WTC11 (cell line): ENCODE results near the gene FMNL1. TPM values are rescaled to one million over a fixed set of nuclear protein-coding genes. Genes with fewer than 3 reads are reported as not detected.

Experiments used
- ATAC-seq: fragments of 200-7000 bp; cut with Tn5 transposase; 2 replicates; pipeline ENCODE4 v1.10.0; 2021; ENCODE audit warnings: mild to moderate bottlenecking, moderate library complexity
- CTCF ChIA-PET: fragments of 300-600 bp; sonication (Branson Sonifier 250); formaldehyde crosslinking; loops from one replicate; lab custom pipeline; 2021; ENCODE audit warnings: antibody characterized with exemption; lab: Charles Lee
- POLR2A ChIA-PET: fragments of 350-600 bp; sonication (Branson Sonifier 250); formaldehyde crosslinking; loops from one replicate; lab custom pipeline; 2021; ENCODE audit warnings: antibody characterized with exemption; lab: Charles Lee
- DNase-seq: peaks from one replicate; pipeline ENCODE4 v3.0.0; 2021; ENCODE audit warnings: low spot score
- H3K27ac Mint-ChIP-seq: 2 replicates; pipeline ENCODE4 v1.8.0; 2021; ENCODE audit warnings: mixed read lengths
- H3K27me3 Mint-ChIP-seq: 2 replicates; pipeline ENCODE4 v1.8.0; 2021; ENCODE audit warnings: low read depth, mild to moderate bottlenecking, moderate library complexity, mixed read lengths
- H3K36me3 Mint-ChIP-seq: 2 replicates; pipeline ENCODE4 v1.8.0; 2021; ENCODE audit warnings: mixed read lengths
- H3K4me1 Mint-ChIP-seq: 2 replicates; pipeline ENCODE4 v1.8.0; 2022; ENCODE audit warnings: mixed read lengths
- H3K4me3 Mint-ChIP-seq: 2 replicates; pipeline ENCODE4 v1.8.0; 2021; ENCODE audit warnings: mild to moderate bottlenecking, moderate library complexity, mixed read lengths
- H3K9me3 Mint-ChIP-seq: 2 replicates; pipeline ENCODE4 v1.8.0; 2021; ENCODE audit warnings: mixed read lengths
- ATF3 ChIP-seq: sonication (generic); formaldehyde crosslinking; conservative IDR thresholded peaks from 2 replicates; pipeline ENCODE4 v1.8.1; 2022; ENCODE audit warnings: mild to moderate bottlenecking, missing genetic modification reagents
- ATF6 ChIP-seq: sonication (generic); formaldehyde crosslinking; IDR thresholded peaks from 2 replicates; pipeline ENCODE4 v1.8.1; 2023; ENCODE audit warnings: mild to moderate bottlenecking, missing genetic modification reagents
- CREM ChIP-seq: sonication (generic); formaldehyde crosslinking; IDR thresholded peaks from 2 replicates; pipeline ENCODE4 v1.8.1; 2022; ENCODE audit warnings: mild to moderate bottlenecking, missing genetic modification reagents, moderate library complexity
- CTCF ChIP-seq: fragments of 200-600 bp; IDR thresholded peaks from 2 replicates; pipeline ENCODE4 v1.8.0; 2022; ENCODE audit warnings: antibody characterized with exemption
- FOXP4 ChIP-seq: sonication (generic); formaldehyde crosslinking; IDR thresholded peaks from 2 replicates; pipeline ENCODE4 v1.8.0; 2022; ENCODE audit warnings: mild to moderate bottlenecking, missing genetic modification reagents
- HMGA2 ChIP-seq: fragments of 250-450 bp; sonication (Bioruptor Pico); IDR thresholded peaks from 2 replicates; pipeline ENCODE4 v1.4.0; 2021; ENCODE audit warnings: mild to moderate bottlenecking, moderate library complexity
- HMGXB4 ChIP-seq: sonication (generic); formaldehyde crosslinking; IDR thresholded peaks from 2 replicates; pipeline ENCODE4 v1.8.1; 2023; ENCODE audit warnings: mild to moderate bottlenecking, moderate library complexity, missing genetic modification reagents
- JAZF1 ChIP-seq: fragments of 250-450 bp; sonication (Bioruptor Pico); IDR thresholded peaks from 2 replicates; pipeline ENCODE4 v1.9.0; 2021; ENCODE audit warnings: moderate library complexity, mild to moderate bottlenecking, inconsistent platforms
- NFE2L1 ChIP-seq: sonication (generic); formaldehyde crosslinking; IDR thresholded peaks from 2 replicates; pipeline ENCODE4 v1.8.1; 2023; ENCODE audit warnings: missing genetic modification reagents
- OVOL2 ChIP-seq: fragments of 250-450 bp; sonication (Bioruptor Pico); IDR thresholded peaks from 2 replicates; pipeline ENCODE4 v1.9.0; 2021; ENCODE audit warnings: mild to moderate bottlenecking, borderline replicate concordance
- SMAD4 ChIP-seq: sonication (generic); formaldehyde crosslinking; IDR thresholded peaks from 2 replicates; pipeline ENCODE4 v1.8.0; 2022; ENCODE audit warnings: mild to moderate bottlenecking, missing genetic modification reagents
- TEAD4 ChIP-seq: sonication (generic); formaldehyde crosslinking; IDR thresholded peaks from 2 replicates; pipeline ENCODE4 v1.8.0; 2022; ENCODE audit warnings: mild to moderate bottlenecking, missing genetic modification reagents
- USF1 ChIP-seq: sonication (generic); formaldehyde crosslinking; IDR thresholded peaks from 2 replicates; pipeline ENCODE4 v1.8.0; 2022; ENCODE audit warnings: mild to moderate bottlenecking, missing genetic modification reagents
- USF2 ChIP-seq: sonication (generic); formaldehyde crosslinking; IDR thresholded peaks from 2 replicates; pipeline ENCODE4 v1.8.1; 2023; ENCODE audit warnings: mild to moderate bottlenecking, missing genetic modification reagents, moderate library complexity
- ZBTB21 ChIP-seq: sonication (generic); formaldehyde crosslinking; IDR thresholded peaks from 2 replicates; pipeline ENCODE4 v1.8.1; 2023; ENCODE audit warnings: mild to moderate bottlenecking, missing genetic modification reagents, borderline replicate concordance
- ZNF232 ChIP-seq: sonication (generic); formaldehyde crosslinking; IDR thresholded peaks from 2 replicates; pipeline ENCODE4 v1.8.0; 2022; ENCODE audit warnings: mild to moderate bottlenecking, missing genetic modification reagents
- ZNF263 ChIP-seq: sonication (generic); formaldehyde crosslinking; IDR thresholded peaks from 2 replicates; pipeline ENCODE4 v1.8.1; 2022; ENCODE audit warnings: low read depth, mild to moderate bottlenecking, moderate library complexity, missing genetic modification reagents
- ZNF317 ChIP-seq: sonication (generic); formaldehyde crosslinking; IDR thresholded peaks from 2 replicates; pipeline ENCODE4 v1.8.1; 2023; ENCODE audit warnings: low read depth, mild to moderate bottlenecking, moderate library complexity, missing genetic modification reagents, borderline replicate concordance
- total RNA-seq: library from RNA; stranded (reverse); gene quantifications from 3 replicates; pipeline ENCODE4 v1.2.3, GENCODE V29; 2021

FMNL1 gene
- total RNA-seq, 1 experiment from 2014 or later = 5.3 TPM

GRCh38 chr17:45284176-45285140 lies 62.8 kb downstream of the FMNL1 start (continued):
- no peak for TF ChIP-seq USF2 (CRISPR knock-in tag)
- TF ChIP-seq ZBTB21 (CRISPR knock-in tag) = no peak
- TF ChIP-seq HMGA2 (CRISPR knock-in tag) = no peak
- TF ChIP-seq ZNF263 (CRISPR knock-in tag) = no peak
- TF ChIP-seq CTCF = no peak; the same call in 1 of the 2 replicates

- POLR2A ChIA-PET = no interaction called here
- TF ChIP-seq CTCF (no peak), ZNF317 (CRISPR knock-in tag) (no peak), OVOL2 (CRISPR knock-in tag) (no peak), SMAD4 (CRISPR knock-in tag) (no peak), HMGXB4 (CRISPR knock-in tag) (no peak), TEAD4 (no peak), NFE2L1 (CRISPR knock-in tag) (no peak), ATF6 (no peak), FOXP4 (CRISPR knock-in tag) (no peak), JAZF1 (CRISPR knock-in tag) (no peak), ZNF232 (CRISPR knock-in tag) (no peak), ATF3 (CRISPR knock-in tag) (no peak), USF1 (no peak), CREM (CRISPR knock-in tag) (no peak)
Measured at GRCh38 chr17:45286286-45286685, 64.6 kb downstream of the FMNL1 start.

More at GRCh38 chr17:45286286-45286685, 64.6 kb downstream of the FMNL1 start:
- Mint-ChIP-seq H3K4me1 (no peaks in the 10 kb centered on the region), H3K27me3 (no peaks in the 10 kb centered on the region), H3K9me3 (no peaks in the 10 kb centered on the region), H3K36me3 (peaks cover 13% of the 10 kb centered on the region), H3K4me3 (no peak overlapping the region), H3K27ac (no peak overlapping the region; the same call in 1 of the 2 replicates)
- DNase-seq (no peak), ATAC-seq (no peak)
- CTCF ChIA-PET = interaction anchor here (0.6 to 3.7 kb wide), 5 partner anchors 9 to 105 kb away, joined by 4 to 28 read pairs (median 4); no protein-coding TSS in a partner anchor
